NCI-H1105 (cell line): ENCODE results near the gene WDR45B.
A peak's percentile ranks its signal among the peaks of the same experiment; 100 is the strongest.

Experiments used
- DNase-seq: peaks from one replicate; lab custom pipeline; 2025; lab: John Stamatoyannopoulos, UW

WDR45B gene

DNA sequence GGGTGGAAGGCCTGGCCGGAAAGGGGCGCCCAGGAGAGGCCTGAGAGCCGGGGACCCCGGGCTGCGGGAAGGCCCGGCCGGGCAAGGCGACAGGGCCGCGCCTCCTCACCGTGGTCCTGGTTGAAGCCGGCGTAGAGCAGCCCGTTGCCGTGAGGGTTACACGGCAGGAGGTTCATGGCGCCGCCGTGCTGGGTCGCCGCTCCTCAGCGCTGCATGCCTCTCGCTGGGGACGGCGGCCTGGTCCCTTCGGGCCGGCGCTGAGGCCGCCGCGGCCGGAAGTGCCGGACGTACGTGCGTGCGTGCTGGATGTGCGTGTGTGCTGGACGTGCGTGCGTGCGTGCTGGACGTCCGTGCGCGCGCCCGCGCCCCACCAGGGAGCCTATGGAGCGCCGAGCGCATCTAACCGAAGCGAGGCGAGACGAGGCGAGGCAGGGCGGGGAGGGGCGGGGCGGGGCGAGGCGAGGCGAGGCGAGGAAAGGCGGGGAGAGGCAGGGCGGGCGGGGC, at the start of gene WDR45B:
Gene WDR45B, minus strand, starts transcription at position 280 of the 504 bp plus-strand sequence. Its CDS starts 104 bp downstream, at position 176.
- peak; percentile 94 for DNase-seq

GRCh38 chr17:82697808-82698064, 49.5 kb upstream of the WDR45B start:
- no peak for DNase-seq

DNA sequence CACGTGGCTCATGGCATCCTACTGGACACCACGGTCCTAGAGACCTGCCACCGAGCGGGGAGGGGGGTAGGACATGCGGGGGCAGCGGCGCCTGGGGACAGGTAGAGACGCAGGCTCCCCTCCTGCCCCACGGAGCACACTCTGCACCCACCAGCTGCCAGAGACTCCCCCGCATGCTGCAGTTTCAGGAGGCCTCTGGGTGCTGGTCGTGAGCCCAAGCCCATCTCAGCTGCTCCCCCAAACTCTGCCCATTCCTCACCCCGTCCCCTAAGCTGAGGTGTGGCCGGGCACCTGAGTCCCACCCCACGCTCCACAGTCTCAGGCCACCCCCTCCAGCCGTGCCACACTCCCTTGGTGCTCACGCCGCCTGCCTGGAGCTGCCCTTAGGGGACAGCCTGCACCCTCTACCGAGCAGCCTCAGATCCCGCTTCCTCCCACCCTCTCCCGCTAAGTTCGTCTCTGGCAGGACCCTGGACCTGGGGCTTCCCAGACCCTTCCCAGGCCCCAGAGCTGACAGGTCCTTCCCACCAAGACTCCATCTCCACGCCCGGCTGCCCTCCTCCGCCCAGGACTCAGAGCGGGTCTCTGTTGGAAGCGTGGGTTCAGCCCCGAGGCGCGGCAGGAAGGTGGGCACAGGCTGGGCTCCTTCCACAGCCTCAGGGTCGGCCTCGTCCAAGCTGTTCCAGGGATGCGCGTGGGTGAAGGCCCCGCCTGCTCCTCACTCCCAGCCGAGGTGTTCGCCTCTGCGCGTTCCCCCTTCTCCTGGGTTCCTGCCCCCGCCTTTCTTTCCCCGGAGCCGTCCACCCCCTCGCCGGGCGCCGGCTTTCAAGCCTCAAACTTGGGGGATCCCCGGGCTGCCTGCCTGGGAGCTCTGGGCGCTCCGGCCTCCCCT, 48.9 kb upstream of the WDR45B start:
- DNase-seq, result no peak

DNA sequence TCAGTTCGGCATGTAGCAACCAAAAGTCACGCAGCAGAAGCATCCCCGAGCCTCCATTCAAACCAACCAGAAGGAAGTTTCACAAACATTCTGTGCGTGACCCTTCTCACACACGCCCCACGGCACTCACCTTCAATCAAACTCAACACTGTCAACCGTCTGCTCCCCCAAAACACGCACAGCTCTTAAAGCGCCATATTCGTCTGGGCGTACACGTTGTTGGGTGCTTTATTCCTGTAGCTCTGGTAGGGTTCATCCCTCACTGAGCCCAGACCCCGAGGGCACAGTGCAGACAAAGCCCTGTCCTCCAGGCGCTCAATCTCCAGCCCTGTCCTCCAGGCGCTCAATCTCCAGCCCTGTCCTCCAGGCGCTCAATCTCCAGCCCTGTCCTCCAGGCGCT, 48.0 kb upstream of the WDR45B start:
- no peak for DNase-seq

DNA sequence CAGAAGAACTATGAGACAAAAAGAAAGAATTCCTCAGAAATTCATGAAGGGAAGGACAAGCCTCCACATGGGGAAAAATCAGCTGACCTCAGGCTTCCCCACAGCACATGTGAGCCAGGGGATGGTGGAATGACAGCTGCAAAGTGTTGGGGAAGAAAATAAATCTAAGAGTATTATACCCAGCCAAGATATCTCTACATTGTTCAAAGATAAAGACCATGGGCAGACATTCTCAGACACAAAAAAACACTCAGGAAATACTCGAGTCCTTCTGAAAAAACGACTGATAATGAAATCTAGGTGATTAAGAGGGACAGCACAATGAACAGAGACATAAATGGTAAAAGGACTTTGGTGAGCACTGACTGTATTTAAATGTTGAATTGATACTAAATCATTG, 46.4 kb upstream of the WDR45B start:
- DNase-seq, result no peak

DNA sequence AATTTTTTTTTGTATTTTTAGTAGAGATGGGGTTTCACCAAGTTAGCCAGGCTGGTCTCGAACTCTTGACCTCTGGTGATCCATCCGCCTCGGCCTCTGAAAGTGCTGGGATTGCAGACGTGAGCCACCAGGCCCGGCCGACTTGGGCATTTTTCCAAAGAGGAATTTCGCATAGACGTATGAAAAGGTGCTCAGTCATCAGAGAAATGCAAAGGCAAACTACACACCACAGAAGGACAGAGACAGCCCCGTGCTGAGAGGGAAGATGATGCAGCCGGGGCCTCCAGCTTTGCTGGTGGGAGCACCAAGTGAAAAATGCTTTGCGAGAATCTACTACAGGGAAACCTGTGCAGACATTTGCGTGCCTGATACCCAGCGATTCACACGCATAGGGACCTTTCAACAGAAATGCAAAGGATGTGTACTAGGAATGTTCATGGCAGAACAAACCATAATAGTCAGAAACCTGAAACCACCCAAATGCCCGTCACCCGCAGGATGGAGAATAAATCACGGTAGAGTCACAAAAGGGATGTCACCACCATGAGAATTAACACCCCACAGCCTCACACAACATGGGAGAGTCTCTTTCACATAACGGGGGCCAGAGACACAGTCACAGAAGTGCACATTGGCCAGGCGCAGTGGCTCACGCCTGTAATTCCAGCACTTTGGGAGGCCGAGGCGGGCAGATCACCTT, 45.1 kb upstream of the WDR45B start:
- no peak for DNase-seq

DNA sequence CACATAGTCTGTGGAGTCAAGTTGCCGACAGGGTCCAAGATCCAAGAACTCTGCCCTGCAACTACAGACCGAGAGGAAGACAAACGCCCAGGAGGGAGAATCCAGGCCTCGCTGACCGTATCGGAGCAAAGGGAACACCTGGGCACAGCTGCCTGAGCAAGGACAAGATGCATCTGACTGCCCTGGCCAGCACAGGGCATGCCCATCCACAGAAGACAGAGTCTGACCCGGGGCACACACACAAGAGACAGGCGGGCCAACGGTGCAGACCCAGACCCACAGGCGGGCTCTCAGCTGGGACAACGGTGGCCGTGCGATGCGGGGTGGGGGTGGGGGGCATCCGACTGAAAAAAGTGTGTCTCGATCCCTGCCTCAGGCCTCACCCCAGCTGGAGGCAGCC, 44.0 kb upstream of the WDR45B start:
- DNase-seq, result no peak

DNA sequence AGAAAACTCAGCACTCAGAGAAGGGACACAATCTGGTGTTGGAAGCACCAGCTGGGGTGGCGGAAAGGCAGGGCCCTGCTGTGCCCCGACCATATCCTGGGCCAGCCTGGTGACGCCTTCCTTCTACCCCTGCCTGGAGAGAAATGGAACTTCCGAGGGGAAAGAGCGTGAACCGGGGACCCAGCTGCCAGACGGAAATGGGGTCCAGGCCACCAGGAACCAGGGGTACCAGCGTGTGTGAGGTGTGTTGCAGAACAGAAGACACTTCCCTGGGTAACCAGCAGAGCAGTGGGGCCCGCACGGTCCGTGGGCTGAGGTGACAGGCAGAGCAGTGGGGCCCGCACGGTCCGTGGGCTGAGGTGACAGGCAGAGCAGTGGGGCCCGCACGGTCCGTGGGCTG, 43.5 kb upstream of the WDR45B start:
- DNase-seq, result no peak

- DNase-seq, result no peak
Measured at GRCh38 chr17:82690786-82691489, 42.7 kb upstream of the WDR45B start.

DNA sequence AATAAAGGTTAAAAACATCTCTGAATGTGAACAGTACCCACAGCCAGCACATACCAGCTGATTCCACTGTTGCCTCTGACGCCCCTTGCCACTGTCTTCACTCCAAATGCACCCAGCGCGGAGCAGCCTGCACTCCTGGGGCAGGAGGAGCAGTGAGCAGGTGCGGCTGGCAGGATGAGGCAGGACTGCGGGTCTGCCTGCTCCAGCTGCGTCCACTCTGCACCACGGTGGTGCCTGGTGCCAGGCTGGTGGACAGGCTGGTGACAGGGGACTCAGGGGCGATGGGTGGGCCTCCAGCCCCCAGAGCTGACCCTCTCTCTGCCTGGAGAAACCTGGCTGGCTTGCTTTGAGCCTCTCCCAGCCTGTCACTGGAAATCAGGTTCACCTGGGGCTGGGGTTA, 40.8 kb upstream of the WDR45B start:
- DNase-seq, result no peak

GRCh38 chr17:82687871-82688270, 39.6 kb upstream of the WDR45B start:
- no peak for DNase-seq

DNA sequence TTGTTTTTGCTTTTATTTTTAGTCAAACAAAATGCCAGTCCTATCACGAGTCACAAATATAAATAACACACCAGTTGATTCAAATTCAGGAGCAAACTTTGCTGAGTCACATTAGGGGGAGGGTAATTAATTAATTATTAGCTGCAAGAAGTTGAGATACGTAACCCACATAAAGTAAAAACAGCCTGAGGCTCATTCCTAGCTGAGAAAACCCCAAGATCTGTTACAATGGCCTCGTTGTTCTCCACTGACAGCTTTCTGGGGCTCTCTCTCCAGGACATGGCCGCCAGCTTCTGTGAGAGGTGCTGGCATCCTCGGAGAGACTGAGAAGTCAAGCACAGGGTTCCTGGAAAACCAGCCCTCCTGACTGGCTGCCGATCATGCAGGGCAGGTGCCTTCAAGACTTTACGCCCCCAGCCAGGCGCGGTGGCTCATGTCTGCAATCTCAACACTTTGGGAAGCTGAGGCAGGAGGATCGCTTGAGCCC, 39.2 kb upstream of the WDR45B start:
- no peak for DNase-seq

GRCh38 chr17:82686366-82687324, 38.4 kb upstream of the WDR45B start:
- no peak for DNase-seq

- no peak for DNase-seq
Measured at GRCh38 chr17:82685291-82685690, 37.0 kb upstream of the WDR45B start.

- no peak for DNase-seq
Measured at GRCh38 chr17:82684228-82684841, 36.1 kb upstream of the WDR45B start.

GRCh38 chr17:82683534-82683933, 35.3 kb upstream of the WDR45B start:
- DNase-seq, result no peak

DNA sequence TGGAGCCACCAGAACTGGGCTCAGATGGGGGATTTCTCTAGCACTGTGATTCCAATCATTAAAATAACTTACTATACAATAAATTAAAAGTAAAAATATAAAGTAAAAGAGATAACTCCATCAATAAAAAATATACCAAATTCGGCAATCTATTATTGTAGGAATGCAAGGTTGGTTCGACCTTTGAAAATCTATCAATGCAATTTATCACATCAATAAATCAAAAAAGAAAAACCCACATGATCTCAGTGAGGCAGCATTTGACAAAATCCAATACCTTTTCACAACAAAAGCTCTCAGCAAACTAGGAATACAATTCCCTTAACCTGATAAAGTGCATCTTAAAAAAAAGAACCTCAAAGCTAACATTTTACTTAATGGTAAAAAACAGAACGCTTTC, 33.3 kb upstream of the WDR45B start:
- DNase-seq, result no peak

- DNase-seq, result no peak
Measured at GRCh38 chr17:82679586-82680465, 31.6 kb upstream of the WDR45B start.

DNA sequence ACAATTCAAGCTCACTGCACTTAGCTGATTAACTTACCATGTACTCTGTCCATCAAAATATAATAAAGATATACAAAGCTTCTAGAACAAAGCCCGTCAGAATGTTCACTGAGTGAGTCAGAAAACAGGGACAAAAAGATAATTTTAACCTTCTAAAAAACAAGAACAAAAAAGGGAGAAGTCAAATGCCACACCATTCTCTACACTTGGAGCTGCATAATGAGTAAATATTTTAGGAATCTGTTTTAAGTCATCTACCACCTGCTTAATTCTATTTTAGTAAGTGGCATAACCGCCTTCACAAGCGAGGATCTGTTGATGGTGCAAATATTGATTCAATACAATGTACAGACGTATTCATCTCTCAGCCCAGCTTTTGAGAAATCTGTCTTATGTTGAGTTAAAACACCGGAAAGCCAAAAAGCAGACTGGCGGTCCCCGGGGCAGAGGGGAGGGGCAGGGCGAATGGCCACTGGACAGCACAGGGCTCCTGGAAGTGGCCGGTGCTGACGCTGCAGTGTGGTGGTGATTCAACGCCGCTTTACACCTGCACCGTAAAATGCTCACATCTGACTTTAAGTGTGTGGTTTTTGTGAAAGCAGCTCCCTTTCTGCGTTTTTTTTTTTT, 30.1 kb upstream of the WDR45B start:
- DNase-seq, result no peak
